ENCODE results near the gene GLIS1. TPM values are rescaled to one million over a fixed set of nuclear protein-coding genes. Genes with fewer than 3 reads are reported as not detected.

GLIS1 gene
- polyA plus RNA-seq, 1 donor from 2014 or later: not detected

- H3K79me2 ChIP-seq (replicated peaks; ENCODE audit: insufficient read depth, low read length): no peaks in the 10 kb centered on the region
Measured at GRCh38 chr1:53694718-53695091, 44.3 kb downstream of the GLIS1 start.

DNA sequence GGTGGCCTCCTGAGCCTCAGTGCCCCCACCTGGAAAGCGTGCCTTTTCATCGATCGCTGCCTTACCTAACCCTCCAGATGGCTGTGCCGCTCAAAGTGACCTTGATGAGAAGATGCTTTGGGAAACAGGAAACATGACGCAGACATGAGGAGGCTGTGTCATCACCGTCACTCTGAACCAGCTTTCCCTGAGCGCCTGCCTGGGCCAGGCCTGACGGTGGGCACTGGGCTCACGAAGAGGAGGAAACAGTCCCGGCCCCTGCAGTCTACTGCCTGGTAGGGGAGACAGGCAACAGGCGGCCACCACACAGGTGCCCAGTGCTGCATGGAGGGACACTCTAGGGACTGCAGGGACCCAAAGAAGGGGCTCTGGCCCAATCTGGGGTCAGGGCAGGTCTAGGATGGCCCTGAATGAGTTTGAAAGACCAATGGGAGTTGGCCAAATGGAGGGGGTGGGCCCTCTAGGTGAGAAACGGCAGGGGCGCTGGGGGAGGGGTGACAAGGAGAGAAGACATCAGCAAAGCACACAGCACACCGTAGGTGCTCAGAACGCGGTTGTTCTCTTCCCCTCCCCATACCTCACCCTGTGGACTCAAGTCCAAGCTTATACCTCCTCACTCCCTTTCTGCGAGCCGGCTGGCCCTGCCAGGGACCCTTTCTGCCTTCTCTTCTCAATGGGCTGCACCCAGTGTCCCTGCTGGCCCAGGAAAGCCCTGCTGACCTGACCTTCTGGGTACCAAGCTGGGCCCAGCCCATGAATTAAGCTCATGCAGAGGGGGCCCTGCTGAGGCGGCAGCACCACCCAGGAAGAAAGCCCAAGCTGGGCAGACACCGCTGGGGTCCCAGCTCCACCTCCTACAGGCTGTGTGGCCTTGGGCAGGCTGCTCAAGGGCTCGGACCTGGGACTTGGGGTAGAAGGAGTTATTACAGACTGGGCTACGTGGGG, 44.9 kb downstream of the GLIS1 start:
- Histone ChIP-seq H3K79me2 (replicated peaks; ENCODE audit: insufficient read depth, low read length) (no peaks in the 10 kb centered on the region), H3K9me2 (ENCODE audit: insufficient read depth, low read length) (no peaks in the 10 kb centered on the region), H3F3A (ENCODE audit: insufficient read depth, low read length, poor library complexity, severe bottlenecking) (no peaks in the 10 kb centered on the region), H3K27me3 (ENCODE audit: insufficient read depth, low read depth, low read length) (no peaks in the 10 kb centered on the region), H3K36me3 (ENCODE audit: insufficient read depth, low read length) (no peaks in the 10 kb centered on the region), H3K9me3 (ENCODE audit: low read length) (no peaks in the 10 kb centered on the region), H4K20me1 (ENCODE audit: insufficient read depth) (no peaks in the 10 kb centered on the region), H2AFZ (ENCODE audit: low read depth, low read length) (no peak overlapping the region), H3K27ac (ENCODE audit: low read length) (no peak overlapping the region), H3K4me3 (ENCODE audit: low read length) (no peak overlapping the region), H3K9ac (ENCODE audit: low read length) (no peak overlapping the region), H3K4me2 (ENCODE audit: low read length) (no peak overlapping the region)
- no peak for TF ChIP-seq POLR2AphosphoS5 (IDR thresholded peaks at IDR 0.05)
- no peak for TF ChIP-seq EP300 (conservative IDR thresholded peaks at IDR 0.05; ENCODE audit: poor library complexity, severe bottlenecking)
- TF ChIP-seq SMC3 (conservative IDR thresholded peaks at IDR 0.05; ENCODE audit: poor library complexity): no peak
- TF ChIP-seq, protein P1, sequence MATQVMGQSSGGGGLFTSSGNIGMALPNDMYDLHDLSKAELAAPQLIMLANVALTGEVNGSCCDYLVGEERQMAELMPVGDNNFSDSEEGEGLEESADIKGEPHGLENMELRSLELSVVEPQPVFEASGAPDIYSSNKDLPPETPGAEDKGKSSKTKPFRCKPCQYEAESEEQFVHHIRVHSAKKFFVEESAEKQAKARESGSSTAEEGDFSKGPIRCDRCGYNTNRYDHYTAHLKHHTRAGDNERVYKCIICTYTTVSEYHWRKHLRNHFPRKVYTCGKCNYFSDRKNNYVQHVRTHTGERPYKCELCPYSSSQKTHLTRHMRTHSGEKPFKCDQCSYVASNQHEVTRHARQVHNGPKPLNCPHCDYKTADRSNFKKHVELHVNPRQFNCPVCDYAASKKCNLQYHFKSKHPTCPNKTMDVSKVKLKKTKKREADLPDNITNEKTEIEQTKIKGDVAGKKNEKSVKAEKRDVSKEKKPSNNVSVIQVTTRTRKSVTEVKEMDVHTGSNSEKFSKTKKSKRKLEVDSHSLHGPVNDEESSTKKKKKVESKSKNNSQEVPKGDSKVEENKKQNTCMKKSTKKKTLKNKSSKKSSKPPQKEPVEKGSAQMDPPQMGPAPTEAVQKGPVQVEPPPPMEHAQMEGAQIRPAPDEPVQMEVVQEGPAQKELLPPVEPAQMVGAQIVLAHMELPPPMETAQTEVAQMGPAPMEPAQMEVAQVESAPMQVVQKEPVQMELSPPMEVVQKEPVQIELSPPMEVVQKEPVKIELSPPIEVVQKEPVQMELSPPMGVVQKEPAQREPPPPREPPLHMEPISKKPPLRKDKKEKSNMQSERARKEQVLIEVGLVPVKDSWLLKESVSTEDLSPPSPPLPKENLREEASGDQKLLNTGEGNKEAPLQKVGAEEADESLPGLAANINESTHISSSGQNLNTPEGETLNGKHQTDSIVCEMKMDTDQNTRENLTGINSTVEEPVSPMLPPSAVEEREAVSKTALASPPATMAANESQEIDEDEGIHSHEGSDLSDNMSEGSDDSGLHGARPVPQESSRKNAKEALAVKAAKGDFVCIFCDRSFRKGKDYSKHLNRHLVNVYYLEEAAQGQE (IDR thresholded peaks at IDR 0.05; ENCODE audit: borderline replicate concordance): no peak
- no peak for TF ChIP-seq MXI1 (conservative IDR thresholded peaks at IDR 0.05; ENCODE audit: poor library complexity, severe bottlenecking)
- TF ChIP-seq, protein P2, sequence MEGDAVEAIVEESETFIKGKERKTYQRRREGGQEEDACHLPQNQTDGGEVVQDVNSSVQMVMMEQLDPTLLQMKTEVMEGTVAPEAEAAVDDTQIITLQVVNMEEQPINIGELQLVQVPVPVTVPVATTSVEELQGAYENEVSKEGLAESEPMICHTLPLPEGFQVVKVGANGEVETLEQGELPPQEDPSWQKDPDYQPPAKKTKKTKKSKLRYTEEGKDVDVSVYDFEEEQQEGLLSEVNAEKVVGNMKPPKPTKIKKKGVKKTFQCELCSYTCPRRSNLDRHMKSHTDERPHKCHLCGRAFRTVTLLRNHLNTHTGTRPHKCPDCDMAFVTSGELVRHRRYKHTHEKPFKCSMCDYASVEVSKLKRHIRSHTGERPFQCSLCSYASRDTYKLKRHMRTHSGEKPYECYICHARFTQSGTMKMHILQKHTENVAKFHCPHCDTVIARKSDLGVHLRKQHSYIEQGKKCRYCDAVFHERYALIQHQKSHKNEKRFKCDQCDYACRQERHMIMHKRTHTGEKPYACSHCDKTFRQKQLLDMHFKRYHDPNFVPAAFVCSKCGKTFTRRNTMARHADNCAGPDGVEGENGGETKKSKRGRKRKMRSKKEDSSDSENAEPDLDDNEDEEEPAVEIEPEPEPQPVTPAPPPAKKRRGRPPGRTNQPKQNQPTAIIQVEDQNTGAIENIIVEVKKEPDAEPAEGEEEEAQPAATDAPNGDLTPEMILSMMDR (IDR thresholded peaks at IDR 0.05; ENCODE audit: poor library complexity, severe bottlenecking): no peak
- no peak for TF ChIP-seq TAF1 (IDR thresholded peaks at IDR 0.05; ENCODE audit: low read depth)
- TF ChIP-seq EZH2 (IDR thresholded peaks at IDR 0.05; ENCODE audit: borderline replicate concordance, insufficient read depth, low read length, poor library complexity, severe bottlenecking): no peak

More at GRCh38 chr1:53694718-53695091, 44.3 kb downstream of the GLIS1 start:
- Histone ChIP-seq H3K27me3 (ENCODE audit: insufficient read depth, low read depth, low read length) (no peaks in the 10 kb centered on the region), H3K9me2 (ENCODE audit: insufficient read depth, low read length) (no peaks in the 10 kb centered on the region), H3K4me2 (ENCODE audit: low read length) (no peak overlapping the region), H3F3A (ENCODE audit: insufficient read depth, low read length, poor library complexity, severe bottlenecking) (no peaks in the 10 kb centered on the region), H4K20me1 (ENCODE audit: insufficient read depth) (no peaks in the 10 kb centered on the region), H2AFZ (ENCODE audit: low read depth, low read length) (no peak overlapping the region), H3K9ac (ENCODE audit: low read length) (no peak overlapping the region), H3K27ac (ENCODE audit: low read length) (no peak overlapping the region), H3K36me3 (ENCODE audit: insufficient read depth, low read length) (no peaks in the 10 kb centered on the region), H3K9me3 (ENCODE audit: low read length) (no peaks in the 10 kb centered on the region), H3K4me3 (ENCODE audit: low read length) (no peak overlapping the region)
- TF ChIP-seq EZH2 (IDR thresholded peaks at IDR 0.05; ENCODE audit: borderline replicate concordance, insufficient read depth, low read length, poor library complexity, severe bottlenecking): no peak
- TF ChIP-seq POLR2AphosphoS5 (IDR thresholded peaks at IDR 0.05): no peak
- TF ChIP-seq RAD21 (conservative IDR thresholded peaks at IDR 0.05): no peak
- TF ChIP-seq, protein P2 (IDR thresholded peaks at IDR 0.05; ENCODE audit: poor library complexity, severe bottlenecking): no peak
- TF ChIP-seq SMC3 (conservative IDR thresholded peaks at IDR 0.05; ENCODE audit: poor library complexity): no peak
- TF ChIP-seq EP300 (conservative IDR thresholded peaks at IDR 0.05; ENCODE audit: poor library complexity, severe bottlenecking): no peak
- no peak for TF ChIP-seq MXI1 (conservative IDR thresholded peaks at IDR 0.05; ENCODE audit: poor library complexity, severe bottlenecking)
- TF ChIP-seq, protein P1 (IDR thresholded peaks at IDR 0.05; ENCODE audit: borderline replicate concordance): no peak
- TF ChIP-seq TAF1 (IDR thresholded peaks at IDR 0.05; ENCODE audit: low read depth): no peak

All from neural cell (in vitro differentiated cells).